IPS-NIHi11 (cell line): ENCODE results near the gene CRYBG2.
A peak's percentile ranks its signal among the peaks of the same experiment; 100 is the strongest.
"Not testable (repeated sequence)": the region's sequence is repeated elsewhere in the genome, so short reads cannot be mapped to it uniquely, and the experiment has no call there.

Source experiments
- DNase-seq: peaks from one replicate; pipeline ENCODE4 v3.0.0; 2012; ENCODE audit warnings: mixed read lengths, low spot score

Gene CRYBG2

GRCh38 chr1:26350701-26351589, 3.0 kb downstream of the CRYBG2 start:
- no peak for DNase-seq

- DNase-seq: no peak
Measured at GRCh38 chr1:26350343-26350700, 3.6 kb downstream of the CRYBG2 start.

GRCh38 chr1:26349877-26350244, 4.1 kb downstream of the CRYBG2 start:
- no peak for DNase-seq

GRCh38 chr1:26349188-26349876, 4.6 kb downstream of the CRYBG2 start:
- DNase-seq: no peak

- no peak for DNase-seq
Measured at GRCh38 chr1:26346274-26347033, 7.5 kb downstream of the CRYBG2 start.

- no peak for DNase-seq
Measured at GRCh38 chr1:26345718-26346117, 8.2 kb downstream of the CRYBG2 start.

- no peak for DNase-seq
Measured at GRCh38 chr1:26344147-26344920, 9.6 kb downstream of the CRYBG2 start.

GRCh38 chr1:26340047-26340481, 13.9 kb downstream of the CRYBG2 start:
- DNase-seq: no peak

GRCh38 chr1:26338670-26339069, 15.3 kb downstream of the CRYBG2 start:
- DNase-seq: no peak

- DNase-seq: no peak
Measured at GRCh38 chr1:26337625-26338024, 16.3 kb downstream of the CRYBG2 start.

- DNase-seq: no peak
Measured at GRCh38 chr1:26337206-26337535, 16.8 kb downstream of the CRYBG2 start.

- peak; percentile 99 for DNase-seq
Measured at GRCh38 chr1:26336477-26337205, 17.3 kb downstream of the CRYBG2 start.

GRCh38 chr1:26335774-26336476, 18.0 kb downstream of the CRYBG2 start:
- DNase-seq: peak; percentile 61

GRCh38 chr1:26333312-26333711, 20.6 kb downstream of the CRYBG2 start:
- DNase-seq: not testable (repeated sequence)

GRCh38 chr1:26330276-26330675, 23.7 kb downstream of the CRYBG2 start:
- no peak for DNase-seq

GRCh38 chr1:26329380-26329779, 24.6 kb downstream of the CRYBG2 start:
- DNase-seq: not testable (repeated sequence)

GRCh38 chr1:26328597-26328996, 25.3 kb downstream of the CRYBG2 start:
- no peak for DNase-seq

- no peak for DNase-seq
Measured at GRCh38 chr1:26327956-26328362, 26.0 kb downstream of the CRYBG2 start.

- no peak for DNase-seq
Measured at GRCh38 chr1:26324550-26324949, 29.4 kb downstream of the CRYBG2 start.

GRCh38 chr1:26323382-26323781, 30.5 kb downstream of the CRYBG2 start:
- no peak for DNase-seq

GRCh38 chr1:26322042-26322331, 31.9 kb downstream of the CRYBG2 start:
- no peak for DNase-seq
